GM18868 (cell line): ENCODE results near the gene PRSS2.

ENCODE experiments used
- ATAC-seq: cut with Tn5 transposase; IDR thresholded peaks from one replicate; pipeline ENCODE4 v1.9.1; 2021; ENCODE audit warnings: mild to moderate bottlenecking, moderate library complexity; ENCODE audit not compliant: unreplicated experiment

Gene PRSS2

DNA sequence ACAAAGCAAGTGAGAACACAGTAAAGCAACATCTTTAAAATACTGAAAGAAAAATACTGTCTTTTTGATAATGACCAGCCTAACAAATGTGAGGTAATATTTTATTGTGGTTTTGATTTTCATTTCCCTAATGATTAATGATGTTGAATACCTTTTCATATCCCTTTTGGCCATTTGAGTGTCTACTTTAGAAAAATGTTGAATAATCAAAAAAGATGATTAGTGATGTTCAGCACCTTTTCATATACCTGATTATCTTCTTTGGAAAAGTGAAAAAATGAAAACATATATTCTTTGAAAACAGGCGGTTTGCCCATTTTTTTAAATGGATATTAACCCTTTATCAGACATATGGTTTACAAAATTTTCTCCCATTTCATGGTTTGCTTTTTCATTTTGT lies 51.9 kb downstream of the PRSS2 start:
- ATAC-seq = no peak
